Heart right ventricle (tissue), 16 donors: Measurements from ENCODE around the gene RAD51B. TPM values are rescaled to one million over a fixed set of nuclear protein-coding genes. Genes with fewer than 3 reads are reported as not detected.

Experiments used
- ATAC-seq, 8 donors: fragments of 200-7000 bp; cut with Tn5 transposase; one replicate each; pipeline ENCODE4 v1.9.1; 2020; ENCODE audit warnings: mild to moderate bottlenecking in 8 of 8, moderate library complexity in 8 of 8, moderate number of reproducible peaks in 1 of 8
- DNase-seq, 2 donors: peaks; one replicate each; pipeline ENCODE4 v3.0.0-alpha.2; 2020
- H3K27ac ChIP-seq, 10 donors: fragments of 200-600 bp; sonication (generic) in 2 of 10; one replicate each; pipeline versions ENCODE4 v1.5.0 to v1.8.0; 2020 to 2022; ENCODE audit warnings: mild to moderate bottlenecking in 3 of 10
- H3K27me3 ChIP-seq, 7 donors: fragments of 200-600 bp; one replicate each; pipeline ENCODE4 v1.8.0; 2021 to 2022; ENCODE audit warnings: mild to moderate bottlenecking in 2 of 7
- H3K36me3 ChIP-seq, 9 donors: fragments of 200-600 bp; sonication (generic) in 1 of 9; one replicate each; pipeline versions ENCODE4 v1.5.0 to v1.8.0; 2020 to 2022; ENCODE audit warnings: mild to moderate bottlenecking in 2 of 9
- H3K4me1 ChIP-seq, 9 donors: fragments of 200-600 bp; sonication (generic) in 1 of 9; one replicate each; pipeline versions ENCODE4 v1.5.0 to v1.8.0; 2020 to 2022; ENCODE audit warnings: mild to moderate bottlenecking in 4 of 9
- H3K4me3 ChIP-seq, 10 donors: fragments of 200-600 bp; sonication (generic) in 2 of 10; one replicate each; pipeline versions ENCODE4 v1.5.0 to v1.8.0; 2020 to 2022; ENCODE audit warnings: mild to moderate bottlenecking in 7 of 10, moderate library complexity in 2 of 10
- H3K9me3 ChIP-seq, 11 donors: fragments of 200-600 bp in 10 of 11; sonication (generic) in 2 of 11; one replicate each; pipeline versions ENCODE4 v1.5.0 to v1.8.0; 2013 to 2022; ENCODE audit warnings: mild to moderate bottlenecking in 2 of 11, control low read depth in 1 of 11, moderate library complexity in 1 of 11
- WGBS, 2 donors: extraction: QIAGEN DNeasy Blood & Tissue Kit; methylation state at CpG; one replicate each; pipeline ENCODE4 v1.1.7; 2013; ENCODE audit warnings: inconsistent platforms in 1 of 2; 5-methylcytosine and 5-hydroxymethylcytosine counted together
- intact Hi-C, 10 donors: fragments of 100-400 bp; cut with DNase I; formaldehyde crosslinking; loops; one replicate each; pipeline versions ENCODE4 v1.11.1 to v1.14.2; 2022
- polyA plus RNA-seq, 2 donors: library from polyadenylated mRNA; stranded (reverse); fragments of 200-250 nt; gene quantifications; one replicate each; pipeline ENCODE4 v1.2.3, GENCODE V29; 2013
- total RNA-seq, 10 donors: library from RNA; stranded (reverse); fragmentation: NEBNext Ultra II Directional in 3 of 10; extraction: Animal tissue kit (Norgen Biotek cat#: 25700) in 3 of 10; gene quantifications; one replicate each; pipeline versions ENCODE4 v1.2.1 to v1.2.4, GENCODE V29; 2021 to 2023
- TF ChIP-seq, protein P1 (sequence below), 9 donors: fragments of 200-600 bp; sonication (generic) in 2 of 9; IDR thresholded peaks; one replicate each; pipeline versions ENCODE4 v1.5.0 to v1.8.0; 2021 to 2022; ENCODE audit warnings: antibody characterized with exemption in 9 of 9, mild to moderate bottlenecking in 5 of 9, moderate library complexity in 1 of 9
- donor health status: Arrhythmogenic right ventricular cardiomyopathy.
- donor health status: ischemic (EF 13 %, LVEDD 7.1; RV severe dilation, severe dysfunction).
- donor health status: healthy with polysubstance abuse.
- donor health status: DM: no; HTN: yes; CAD: no.
- donor health status: DM: no; HTN: no; CAD: no.
- donor health status: ischemic (EF 25% LVEDD 6.9; RV normal size, moderate dysfunction).
- donor health status: ischemic (EF 25% LVEDD 5.7; RV mildly dilated, moderate dysfunction).
- donor health status: healthy.
- donor health status: DM: yes; HTN: yes; CAD: no.
- donor health status: Ischemic cardiomyopathy.
- donor health status: ischemic (EF 35%, LVEDD 5.7; RV mildly dilated, moderate dysfunction).
- donor health status: nonischemic (EF 11% LVEDD 7.7; RV severe dilation, severe dysfunction).
- donor health status: DM: yes; HTN: yes; CAD: no.
- donor health status: PGD.
- donor health status: ischemic (EF 29% LVEDD 5.4; RV normal size, mild dysfunction).
- donor health status: nonischemic (EF 23%, LVEDD 6.1; RV moderate dilation, normal function).

The RAD51B gene
- total and polyA plus RNA-seq, 12 donors = 0.88 to 8.6 (median 3.5) TPM

DNA sequence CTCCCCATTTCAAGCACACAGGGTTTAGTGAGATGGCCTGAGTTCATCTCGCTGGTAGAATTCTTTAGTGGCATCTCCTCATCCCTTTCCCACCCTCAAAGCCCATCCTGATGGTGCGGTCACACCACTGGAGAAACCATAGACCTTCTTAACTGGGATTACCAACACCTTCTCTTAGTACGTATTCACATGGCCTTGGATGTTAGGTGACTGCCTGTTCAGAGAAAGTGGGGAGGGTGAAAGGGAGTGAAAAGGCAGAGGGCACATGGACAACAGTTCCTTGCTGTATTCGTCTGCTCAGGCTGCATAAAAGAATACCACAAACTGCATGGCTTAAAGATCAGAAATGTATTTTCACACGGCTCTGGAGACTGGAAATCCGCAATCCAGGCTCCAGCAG lies 667.2 kb downstream of the RAD51B start:
- H3K9me3 ChIP-seq = no peaks in the 10 kb centered on the region
- peaks cover 0 to 20% (median 14%) of the 10 kb centered on the region in 9 donors for H3K4me1 ChIP-seq
- H3K27ac ChIP-seq = no peak overlapping the region
- H3K36me3 ChIP-seq = no peaks in the 10 kb centered on the region
- ATAC-seq (no peak), DNase-seq (no peak)
- intact Hi-C loops = no loop called here
- no peaks in the 10 kb centered on the region for H3K27me3 ChIP-seq
- TF ChIP-seq, protein P1, sequence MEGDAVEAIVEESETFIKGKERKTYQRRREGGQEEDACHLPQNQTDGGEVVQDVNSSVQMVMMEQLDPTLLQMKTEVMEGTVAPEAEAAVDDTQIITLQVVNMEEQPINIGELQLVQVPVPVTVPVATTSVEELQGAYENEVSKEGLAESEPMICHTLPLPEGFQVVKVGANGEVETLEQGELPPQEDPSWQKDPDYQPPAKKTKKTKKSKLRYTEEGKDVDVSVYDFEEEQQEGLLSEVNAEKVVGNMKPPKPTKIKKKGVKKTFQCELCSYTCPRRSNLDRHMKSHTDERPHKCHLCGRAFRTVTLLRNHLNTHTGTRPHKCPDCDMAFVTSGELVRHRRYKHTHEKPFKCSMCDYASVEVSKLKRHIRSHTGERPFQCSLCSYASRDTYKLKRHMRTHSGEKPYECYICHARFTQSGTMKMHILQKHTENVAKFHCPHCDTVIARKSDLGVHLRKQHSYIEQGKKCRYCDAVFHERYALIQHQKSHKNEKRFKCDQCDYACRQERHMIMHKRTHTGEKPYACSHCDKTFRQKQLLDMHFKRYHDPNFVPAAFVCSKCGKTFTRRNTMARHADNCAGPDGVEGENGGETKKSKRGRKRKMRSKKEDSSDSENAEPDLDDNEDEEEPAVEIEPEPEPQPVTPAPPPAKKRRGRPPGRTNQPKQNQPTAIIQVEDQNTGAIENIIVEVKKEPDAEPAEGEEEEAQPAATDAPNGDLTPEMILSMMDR (IDR thresholded peaks at IDR 0.05) = no peak
- WGBS, 2 donors = 92 to 99% methylated on average over 6 of the region's 6 CpGs
- H3K4me3 ChIP-seq = no peak overlapping the region

DNA sequence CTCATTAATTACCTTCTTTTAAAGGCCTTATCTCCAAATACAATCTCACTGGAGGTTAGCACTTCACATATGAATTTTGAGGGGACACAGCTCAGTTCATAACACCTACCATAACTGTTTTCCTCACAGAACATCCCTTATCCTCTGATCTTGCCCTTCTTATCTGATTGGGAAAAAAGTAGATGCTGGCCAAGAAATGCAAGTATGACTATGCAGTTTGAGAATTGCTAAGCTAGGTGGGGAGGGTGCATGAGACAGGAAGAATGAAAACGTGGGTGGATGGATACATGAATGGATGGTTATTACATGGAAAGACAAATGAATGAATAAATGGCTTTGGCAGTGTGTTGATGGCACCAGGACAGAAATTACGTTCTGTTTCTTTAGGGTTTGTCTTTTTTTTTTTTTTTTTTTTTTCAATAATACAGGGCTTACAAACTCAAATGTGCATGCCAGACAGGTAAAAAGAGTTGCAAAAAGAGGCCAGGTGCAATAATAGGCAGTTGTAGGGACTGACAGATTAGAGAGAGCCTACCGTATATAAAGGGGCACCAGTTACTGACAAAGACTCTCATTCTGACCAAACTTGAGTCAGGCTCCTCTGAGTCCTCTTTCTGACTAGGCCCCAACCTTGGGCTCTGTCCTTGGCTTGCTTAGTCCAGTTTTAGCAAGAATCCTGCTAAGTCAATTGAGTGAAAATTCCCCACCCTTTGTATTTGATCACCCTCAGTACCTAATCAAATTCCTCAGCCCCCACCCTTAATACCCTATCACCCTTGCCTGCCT lies 668.4 kb downstream of the RAD51B start:
- ATAC-seq (no peak), DNase-seq (no peak)
- Histone ChIP-seq H3K27ac (no peak overlapping the region), H3K9me3 (no peaks in the 10 kb centered on the region), H3K4me3 (no peak overlapping the region), H3K36me3 (no peaks in the 10 kb centered on the region), H3K27me3 (no peaks in the 10 kb centered on the region), H3K4me1 (peaks cover 0 to 20% (median 10%) of the 10 kb centered on the region in 9 donors)
- 91 to 93% methylated on average over 3 of the region's 3 CpGs for WGBS, 2 donors
- intact Hi-C loops = no loop called here
- TF ChIP-seq, protein P1 (IDR thresholded peaks at IDR 0.05) = no peak

DNA sequence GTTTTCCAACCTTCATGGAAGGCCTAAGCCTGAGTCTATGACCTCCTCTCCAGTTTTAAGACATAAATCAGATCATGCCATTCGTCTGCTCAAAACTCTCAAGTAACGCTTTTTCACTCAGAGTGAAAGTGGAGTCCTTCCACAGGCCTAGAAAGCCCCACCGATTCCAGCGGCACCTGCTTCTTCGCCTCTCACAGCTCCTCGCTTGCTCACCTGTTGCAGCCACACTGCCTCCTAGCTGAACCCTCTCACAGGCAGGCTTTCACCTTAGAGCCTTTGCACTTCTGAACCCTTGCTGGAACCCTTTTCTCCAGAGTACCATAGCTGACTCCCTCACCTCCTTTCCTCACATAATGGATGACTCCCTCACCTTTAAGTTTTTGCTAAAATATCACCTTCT lies 672.2 kb downstream of the RAD51B start:
- H3K27ac ChIP-seq = no peak overlapping the region
- DNase-seq (no peak), ATAC-seq (no peak)
- WGBS, 2 donors = 97 to 98% methylated on average over 6 of the region's 6 CpGs
- H3K4me1 ChIP-seq = peaks cover 0 to 21% (median 0%) of the 10 kb centered on the region in 9 donors
- no peaks in the 10 kb centered on the region for H3K9me3 ChIP-seq
- TF ChIP-seq, protein P1 (IDR thresholded peaks at IDR 0.05) = no peak
- H3K27me3 ChIP-seq = no peaks in the 10 kb centered on the region
- no peak overlapping the region for H3K4me3 ChIP-seq
- intact Hi-C loops = no loop called here
- H3K36me3 ChIP-seq = no peaks in the 10 kb centered on the region

DNA sequence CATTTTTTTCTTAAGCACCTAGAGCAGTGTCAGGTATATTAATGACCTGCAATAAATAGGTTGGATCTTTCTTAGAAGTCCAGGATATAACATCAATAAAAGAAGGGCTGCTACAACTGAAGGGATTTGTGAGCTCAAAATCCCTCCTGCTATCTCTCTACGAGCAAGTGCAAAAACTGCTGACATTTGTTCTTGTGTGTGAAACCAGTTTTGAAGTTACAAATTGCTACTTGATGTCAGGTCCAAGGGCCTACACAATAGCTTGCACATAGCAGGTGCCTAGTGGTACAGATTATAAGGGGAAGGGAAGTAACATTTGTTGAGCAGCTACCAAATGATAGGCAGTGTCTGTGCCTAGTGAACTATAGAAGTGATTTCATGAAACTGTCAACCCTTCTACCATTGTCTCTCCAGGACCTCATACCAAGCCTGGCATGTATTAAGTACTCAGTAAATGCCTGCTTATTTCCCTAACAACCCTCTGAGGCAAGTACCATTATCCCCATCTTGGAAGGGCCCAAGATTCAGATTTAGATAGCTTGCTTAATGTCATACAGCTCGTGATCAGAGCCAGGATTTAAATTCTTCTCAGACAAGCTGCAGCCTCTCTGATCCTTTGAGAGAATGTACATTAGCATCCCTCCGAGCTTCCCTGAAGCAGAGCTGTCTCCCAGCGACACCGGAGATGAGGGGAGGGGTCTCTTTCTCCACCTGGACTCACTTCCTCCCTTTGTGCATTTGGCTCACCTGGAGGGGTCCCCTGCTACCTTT lies 673.0 kb downstream of the RAD51B start:
- intact Hi-C loops = no loop called here
- no peak overlapping the region for H3K4me3 ChIP-seq
- no peak overlapping the region for H3K27ac ChIP-seq
- H3K9me3 ChIP-seq = no peaks in the 10 kb centered on the region
- DNase-seq (no peak), ATAC-seq (no peak)
- TF ChIP-seq, protein P1 (IDR thresholded peaks at IDR 0.05) = no peak
- WGBS, 2 donors = 95 to 97% methylated on average over 5 of the region's 5 CpGs
- no peaks in the 10 kb centered on the region for H3K27me3 ChIP-seq
- no peaks in the 10 kb centered on the region for H3K36me3 ChIP-seq
- H3K4me1 ChIP-seq = peaks cover 0 to 21% (median 0%) of the 10 kb centered on the region in 9 donors
